Astrocyte (in vitro differentiated cells and primary cell): ENCODE measurements around the gene PRKCA. TPM values are rescaled to one million over a fixed set of nuclear protein-coding genes. Genes with fewer than 3 reads are reported as not detected.

Experiments used
- DNase-seq: peaks from one replicate; pipeline ENCODE4 v3.0.0-alpha.2; 2010; ENCODE audit warnings: low read depth
- FAIRE-seq: peaks from 2 replicates; lab custom pipeline; 2011; peaks lifted over from hg19 to GRCh38; lab: Jason Lieb, UNC
- H2AFZ ChIP-seq: 2 replicates; pipeline ENCODE4 v1.6.0; 2012; ENCODE audit warnings: low read depth, low read length, inconsistent platforms
- H3K27ac ChIP-seq: 2 replicates; pipeline ENCODE4 v1.5.1; 2011; ENCODE audit warnings: low read depth, low read length, inconsistent platforms
- H3K27me3 ChIP-seq: 2 replicates; pipeline ENCODE4 v1.6.0; 2011; ENCODE audit warnings: low read length, inconsistent platforms; ENCODE audit not compliant: insufficient read depth
- H3K36me3 ChIP-seq: 2 replicates; pipeline ENCODE4 v1.5.1; 2011; ENCODE audit warnings: low read length, inconsistent platforms; ENCODE audit not compliant: insufficient read depth
- H3K4me1 ChIP-seq: 2 replicates; pipeline ENCODE4 v1.5.1; 2011; ENCODE audit warnings: low read length, inconsistent platforms; ENCODE audit not compliant: insufficient read depth
- H3K4me2 ChIP-seq: 2 replicates; pipeline ENCODE4 v1.6.0; 2012; ENCODE audit warnings: low read length, inconsistent platforms
- H3K4me3 ChIP-seq: 2 replicates; pipeline ENCODE4 v1.5.1; 2011; ENCODE audit warnings: low read depth, mild to moderate bottlenecking, low read length, inconsistent platforms; ENCODE audit not compliant: insufficient read depth
- H3K79me2 ChIP-seq: 2 replicates; pipeline ENCODE4 v1.6.0; 2012; ENCODE audit warnings: mild to moderate bottlenecking, low read length, inconsistent platforms; ENCODE audit not compliant: insufficient read depth
- H3K9ac ChIP-seq: 2 replicates; pipeline ENCODE4 v1.6.0; 2012; ENCODE audit warnings: mild to moderate bottlenecking, low read length, inconsistent platforms
- H3K9me3 ChIP-seq: 2 replicates; pipeline ENCODE4 v1.5.1; 2012; ENCODE audit warnings: low read depth, mild to moderate bottlenecking, low read length, inconsistent platforms; ENCODE audit not compliant: insufficient read depth
- H4K20me1 ChIP-seq: 2 replicates; pipeline ENCODE4 v1.6.0; 2012; ENCODE audit warnings: low read length, inconsistent platforms; ENCODE audit not compliant: insufficient read depth
- H3K27ac Mint-ChIP-seq: one replicate; pipeline ENCODE4 v1.8.0; 2021; ENCODE audit warnings: mild to moderate bottlenecking, mixed read lengths; ENCODE audit not compliant: unreplicated experiment
- H3K27me3 Mint-ChIP-seq: one replicate; pipeline ENCODE4 v1.8.0; 2021; ENCODE audit warnings: low read depth, mixed read lengths; ENCODE audit not compliant: unreplicated experiment
- H3K36me3 Mint-ChIP-seq: one replicate; pipeline ENCODE4 v1.8.0; 2021; ENCODE audit warnings: low read depth, mixed read lengths; ENCODE audit not compliant: unreplicated experiment
- H3K4me1 Mint-ChIP-seq: one replicate; pipeline ENCODE4 v1.8.0; 2021; ENCODE audit warnings: low read depth, mixed read lengths; ENCODE audit not compliant: unreplicated experiment
- H3K4me3 Mint-ChIP-seq: one replicate; pipeline ENCODE4 v1.8.0; 2021; ENCODE audit warnings: mild to moderate bottlenecking, moderate library complexity, mixed read lengths; ENCODE audit not compliant: unreplicated experiment
- H3K9me3 Mint-ChIP-seq: one replicate; pipeline ENCODE4 v1.8.0; 2021; ENCODE audit warnings: mild to moderate bottlenecking, mixed read lengths; ENCODE audit not compliant: unreplicated experiment
- CTCF ChIP-seq: IDR thresholded peaks from 2 replicates; pipeline ENCODE4 v1.5.1; 2011; ENCODE audit warnings: low read depth, mild to moderate bottlenecking, inconsistent platforms, low read length, moderate library complexity; ENCODE audit not compliant: insufficient read depth
- EZH2 ChIP-seq: IDR thresholded peaks from 2 replicates; pipeline ENCODE4 v1.6.1; 2012; ENCODE audit warnings: mild to moderate bottlenecking, low read length, inconsistent platforms; ENCODE audit not compliant: insufficient read depth
- total RNA-seq: library from RNA; stranded (reverse); gene quantifications from 2 replicates; pipeline ENCODE4 v1.2.1, GENCODE V29; 2021

PRKCA gene
- total RNA-seq, 1 donor from 2014 or later, result 49.9 TPM

GRCh38 chr17:66400698-66401097 lies 98.3 kb downstream of the PRKCA start:
- Mint-ChIP-seq H3K4me1 (peaks cover 11% of the 10 kb centered on the region), H3K9me3 (no peaks in the 10 kb centered on the region), H3K27me3 (no peaks in the 10 kb centered on the region), H3K36me3 (no peaks in the 10 kb centered on the region), H3K27ac (no peak overlapping the region), H3K4me3 (no peak overlapping the region)
- Histone ChIP-seq H3K79me2 (peaks cover 54% of the 10 kb centered on the region), H3K9me3 (no peaks in the 10 kb centered on the region), H3K27ac (no peak overlapping the region), H3K27me3 (no peaks in the 10 kb centered on the region), H3K4me2 (no peak overlapping the region), H3K9ac (no peak overlapping the region), H4K20me1 (peaks cover 60% of the 10 kb centered on the region), H2AFZ (no peak overlapping the region), H3K36me3 (no peaks in the 10 kb centered on the region), H3K4me1 (peaks cover 4% of the 10 kb centered on the region), H3K4me3 (no peak overlapping the region)
- FAIRE-seq (no peak), DNase-seq (no peak)
- no peak for TF ChIP-seq EZH2
- TF ChIP-seq CTCF, result no peak

- no peaks in the 10 kb centered on the region for H3K9me3 ChIP-seq
- no peaks in the 10 kb centered on the region for H3K36me3 ChIP-seq
- FAIRE-seq (no peak), DNase-seq (no peak)
- no peaks in the 10 kb centered on the region for H3K27me3 ChIP-seq
- no peak overlapping the region for H3K4me3 Mint-ChIP-seq
- H3K4me3 ChIP-seq, result no peak overlapping the region
- H3K36me3 Mint-ChIP-seq, result no peaks in the 10 kb centered on the region
- no peak overlapping the region for H3K4me2 ChIP-seq
- H4K20me1 ChIP-seq, result peaks cover 59% of the 10 kb centered on the region
- no peaks in the 10 kb centered on the region for H3K9me3 Mint-ChIP-seq
- peaks cover 51% of the 10 kb centered on the region for H3K79me2 ChIP-seq
- H3K27ac ChIP-seq, result no peak overlapping the region
- peaks cover 11% of the 10 kb centered on the region for H3K4me1 Mint-ChIP-seq
- no peak overlapping the region for H2AFZ ChIP-seq
- H3K4me1 ChIP-seq, result peaks cover 4% of the 10 kb centered on the region
- H3K27me3 Mint-ChIP-seq, result no peaks in the 10 kb centered on the region
- TF ChIP-seq CTCF (no peak), EZH2 (no peak)
- H3K9ac ChIP-seq, result no peak overlapping the region
- no peak overlapping the region for H3K27ac Mint-ChIP-seq
Measured at GRCh38 chr17:66401364-66401763, 99.0 kb downstream of the PRKCA start.

GRCh38 chr17:66403846-66404556 lies 101.6 kb downstream of the PRKCA start:
- no peaks in the 10 kb centered on the region for H3K36me3 ChIP-seq
- Mint-ChIP-seq H3K27me3 (no peaks in the 10 kb centered on the region), H3K27ac (no peak overlapping the region), H3K4me3 (no peak overlapping the region), H3K9me3 (no peaks in the 10 kb centered on the region), H3K4me1 (peaks cover 13% of the 10 kb centered on the region), H3K36me3 (no peaks in the 10 kb centered on the region)
- peak overlapping the region; percentile 39 for H3K4me2 ChIP-seq
- no peak overlapping the region for H3K27ac ChIP-seq
- DNase-seq (no peak), FAIRE-seq (no peak)
- H2AFZ ChIP-seq, result no peak overlapping the region
- no peak for TF ChIP-seq EZH2
- no peak for TF ChIP-seq CTCF
- peaks cover 60% of the 10 kb centered on the region for H3K79me2 ChIP-seq
- H4K20me1 ChIP-seq, result peaks cover 63% of the 10 kb centered on the region
- no peaks in the 10 kb centered on the region for H3K27me3 ChIP-seq
- H3K4me1 ChIP-seq, result peaks cover 4% of the 10 kb centered on the region
- no peaks in the 10 kb centered on the region for H3K9me3 ChIP-seq
- no peak overlapping the region for H3K4me3 ChIP-seq
- no peak overlapping the region for H3K9ac ChIP-seq
